HEK293T (cell line): ENCODE results near the gene ZFP14.

Experiments
- ARNT ChIP-seq: fragments of 450-650 bp; IDR thresholded peaks from 2 replicates; pipeline ENCODE4 v1.6.1; 2017; ENCODE audit warnings: mild to moderate bottlenecking
- CTBP1 ChIP-seq: fragments of 450-650 bp; IDR thresholded peaks from 2 replicates; pipeline ENCODE4 v1.6.1; 2016; ENCODE audit warnings: borderline replicate concordance
- PKNOX1 ChIP-seq: fragments of 450-650 bp; IDR thresholded peaks from 2 replicates; pipeline ENCODE4 v1.6.1; 2016
- SP1 ChIP-seq: fragments of 450-650 bp; IDR thresholded peaks from 2 replicates; pipeline ENCODE4 v1.6.1; 2017
- TARDBP ChIP-seq: fragments of 450-650 bp; IDR thresholded peaks from 2 replicates; pipeline ENCODE4 v1.6.1; 2016

- TF ChIP-seq PKNOX1 (no peak), CTBP1 (no peak), ARNT (no peak), SP1 (no peak), TARDBP (no peak)
These were observed 1.3 kb downstream of the ZFP14 start for GRCh38 chr19:36377541-36378178.
